HEK293T (cell line): ENCODE data around the gene RNF212.

Source experiments
- CTCF ChIA-PET: fragments of 350-600 bp; formaldehyde crosslinking; extraction: SDS; loops from one replicate; lab custom pipeline; 2021; ENCODE audit warnings: antibody characterized with exemption, inconsistent platforms; lab: Yijun Ruan, JAX
- POLR2A ChIA-PET: fragments of 350-600 bp; formaldehyde crosslinking; extraction: SDS; loops from one replicate; lab custom pipeline; 2020; ENCODE audit warnings: antibody characterized with exemption, inconsistent platforms; lab: Yijun Ruan, JAX
- DNase-seq: peaks from one replicate; pipeline ENCODE4 v3.0.0; 2012; ENCODE audit warnings: mixed read lengths; ENCODE audit errors: extremely low spot score
- ARNT ChIP-seq: fragments of 450-650 bp; IDR thresholded peaks from 2 replicates; pipeline ENCODE4 v1.6.1; 2017; ENCODE audit warnings: mild to moderate bottlenecking
- BHLHE40 ChIP-seq: fragments of 450-650 bp; IDR thresholded peaks from 2 replicates; pipeline ENCODE4 v1.6.1; 2016; ENCODE audit warnings: mild to moderate bottlenecking, moderate library complexity, borderline replicate concordance
- CTBP1 ChIP-seq: fragments of 450-650 bp; IDR thresholded peaks from 2 replicates; pipeline ENCODE4 v1.6.1; 2016; ENCODE audit warnings: borderline replicate concordance
- ELF4 ChIP-seq: fragments of 450-650 bp; IDR thresholded peaks from 2 replicates; pipeline ENCODE4 v1.6.1; 2017; ENCODE audit warnings: antibody characterized with exemption
- FOXA1 ChIP-seq: fragments of 450-650 bp; IDR thresholded peaks from 2 replicates; pipeline ENCODE4 v1.6.1; 2016; ENCODE audit warnings: mild to moderate bottlenecking
- FOXK2 ChIP-seq: fragments of 450-650 bp; IDR thresholded peaks from 2 replicates; pipeline ENCODE4 v1.6.1; 2016; ENCODE audit warnings: mild to moderate bottlenecking
- FOXM1 ChIP-seq: fragments of 450-650 bp; IDR thresholded peaks from 2 replicates; pipeline ENCODE4 v1.6.1; 2017; ENCODE audit warnings: mild to moderate bottlenecking, borderline replicate concordance
- HDGF ChIP-seq: fragments of 450-650 bp; IDR thresholded peaks from 2 replicates; pipeline ENCODE4 v1.6.1; 2017; ENCODE audit warnings: antibody characterized with exemption, borderline replicate concordance
- L3MBTL2 ChIP-seq: fragments of 450-650 bp; conservative IDR thresholded peaks from 2 replicates; pipeline ENCODE4 v1.6.1; 2016; ENCODE audit warnings: mild to moderate bottlenecking
- LEF1 ChIP-seq: fragments of 450-650 bp; IDR thresholded peaks from 2 replicates; pipeline ENCODE4 v1.6.1; 2017; ENCODE audit warnings: mild to moderate bottlenecking, borderline replicate concordance
- NFRKB ChIP-seq: fragments of 450-650 bp; IDR thresholded peaks from 2 replicates; pipeline ENCODE4 v1.6.1; 2016; ENCODE audit warnings: mild to moderate bottlenecking, moderate library complexity
- SP1 ChIP-seq: fragments of 450-650 bp; IDR thresholded peaks from 2 replicates; pipeline ENCODE4 v1.6.1; 2017
- SUZ12 ChIP-seq: fragments of 450-650 bp; IDR thresholded peaks from 2 replicates; pipeline ENCODE4 v1.6.1; 2016; ENCODE audit warnings: mild to moderate bottlenecking
- TARDBP ChIP-seq: fragments of 450-650 bp; IDR thresholded peaks from 2 replicates; pipeline ENCODE4 v1.6.1; 2016
- ZNF384 ChIP-seq: fragments of 450-650 bp; IDR thresholded peaks from 2 replicates; pipeline ENCODE4 v1.6.1; 2016
- TF ChIP-seq, protein P1 (sequence below): fragments of 450-650 bp; IDR thresholded peaks from 2 replicates; pipeline ENCODE4 v1.6.1; 2016

The RNF212 gene

DNA sequence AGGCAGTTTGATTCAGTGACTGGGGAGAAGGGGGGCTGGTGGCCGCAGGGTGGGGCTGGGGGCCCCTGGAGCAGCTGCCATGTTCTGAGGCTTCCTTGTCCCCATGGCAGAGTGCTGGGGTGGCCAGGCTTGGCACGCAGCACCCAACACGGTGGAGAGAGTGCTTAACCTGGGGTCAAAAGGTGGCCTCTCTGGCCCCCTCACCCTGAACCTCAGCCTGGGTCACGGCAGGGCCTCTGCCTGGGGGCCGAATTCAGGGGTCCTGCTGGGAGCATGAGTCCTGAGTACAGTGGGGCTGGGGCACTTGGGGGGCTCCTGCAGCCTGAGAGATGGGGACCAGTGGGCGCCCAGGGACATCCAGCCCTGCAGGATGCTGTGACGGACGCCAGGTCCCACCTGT is 82.0 kb downstream of the RNF212 start:
- CTCF ChIA-PET: no interaction called here
- no peak for DNase-seq
- POLR2A ChIA-PET: no interaction called here
- TF ChIP-seq ARNT (no peak), SUZ12 (no peak), L3MBTL2 (no peak), TARDBP (no peak), CTBP1 (no peak), FOXA1 (no peak), FOXM1 (no peak), NFRKB (no peak), ZNF384 (no peak), FOXK2 (no peak), HDGF (no peak), ELF4 (no peak), LEF1 (no peak), BHLHE40 (no peak), SP1 (no peak)
- TF ChIP-seq, protein P1, sequence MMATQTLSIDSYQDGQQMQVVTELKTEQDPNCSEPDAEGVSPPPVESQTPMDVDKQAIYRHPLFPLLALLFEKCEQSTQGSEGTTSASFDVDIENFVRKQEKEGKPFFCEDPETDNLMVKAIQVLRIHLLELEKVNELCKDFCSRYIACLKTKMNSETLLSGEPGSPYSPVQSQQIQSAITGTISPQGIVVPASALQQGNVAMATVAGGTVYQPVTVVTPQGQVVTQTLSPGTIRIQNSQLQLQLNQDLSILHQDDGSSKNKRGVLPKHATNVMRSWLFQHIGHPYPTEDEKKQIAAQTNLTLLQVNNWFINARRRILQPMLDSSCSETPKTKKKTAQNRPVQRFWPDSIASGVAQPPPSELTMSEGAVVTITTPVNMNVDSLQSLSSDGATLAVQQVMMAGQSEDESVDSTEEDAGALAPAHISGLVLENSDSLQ: no peak

GRCh38 chr4:1030559-1030958 is 82.8 kb downstream of the RNF212 start:
- ChIA-PET CTCF (no interaction called here), POLR2A (no interaction called here)
- DNase-seq: no peak
- TF ChIP-seq ELF4 (no peak), ARNT (no peak), BHLHE40 (no peak), L3MBTL2 (no peak), LEF1 (no peak), CTBP1 (no peak), FOXA1 (no peak), FOXK2 (no peak), SUZ12 (no peak), FOXM1 (no peak), HDGF (no peak), NFRKB (no peak), ZNF384 (no peak), SP1 (no peak), TARDBP (no peak)
- TF ChIP-seq, protein P1: no peak

- TF ChIP-seq SP1 (no peak), NFRKB (no peak)
- ChIA-PET CTCF (no interaction called here), POLR2A (no interaction called here)
- no peak for DNase-seq
These were observed 83.3 kb downstream of the RNF212 start for GRCh38 chr4:1030031-1030430.

GRCh38 chr4:1029529-1029928 is 83.8 kb downstream of the RNF212 start:
- no peak for DNase-seq
- TF ChIP-seq TARDBP: no peak
- no peak for TF ChIP-seq LEF1
- TF ChIP-seq FOXM1: no peak
- no peak for TF ChIP-seq CTBP1
- no peak for TF ChIP-seq ELF4
- no peak for TF ChIP-seq HDGF
- ChIA-PET CTCF (no interaction called here), POLR2A (no interaction called here)

- TF ChIP-seq HDGF (no peak), L3MBTL2 (peak; percentile 72)
- no peak for DNase-seq
- ChIA-PET POLR2A (no interaction called here), CTCF (no interaction called here)
These were observed 84.7 kb downstream of the RNF212 start for GRCh38 chr4:1028574-1029220.

DNA sequence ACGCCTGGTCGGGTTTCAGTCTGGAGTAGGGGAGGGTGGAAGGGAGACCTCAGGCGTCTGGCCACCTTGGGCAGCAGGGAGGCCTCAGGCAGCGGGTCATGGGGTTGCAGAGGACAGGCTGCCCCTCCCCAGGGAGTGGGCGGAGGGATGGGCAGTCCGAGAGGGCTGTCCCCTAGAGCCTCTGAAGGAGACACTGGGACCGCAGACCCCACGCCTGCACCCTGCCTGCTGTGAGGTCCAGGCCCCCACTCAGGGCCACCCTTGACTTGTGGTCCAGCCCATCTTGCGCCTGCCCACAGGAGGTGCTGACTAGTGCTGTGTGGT is 85.5 kb downstream of the RNF212 start:
- ChIA-PET CTCF (no interaction called here), POLR2A (no interaction called here)
- TF ChIP-seq FOXM1 (no peak), NFRKB (no peak), ARNT (no peak), TARDBP (no peak), CTBP1 (no peak), ZNF384 (no peak), HDGF (no peak), SP1 (no peak), L3MBTL2 (no peak), LEF1 (no peak)
- TF ChIP-seq, protein P1: no peak
- DNase-seq: no peak
